HG03520 (cell line): ENCODE measurements around the gene CLEC17A.
"Not testable (repeated sequence)": the region's sequence is repeated elsewhere in the genome, so short reads cannot be mapped to it uniquely, and the experiment has no call there.

ENCODE experiments used
- ATAC-seq: cut with Tn5 transposase; IDR thresholded peaks from one replicate; pipeline ENCODE4 v1.9.1; 2021; ENCODE audit warnings: mild to moderate bottlenecking, moderate library complexity; ENCODE audit not compliant: unreplicated experiment

The CLEC17A gene

DNA sequence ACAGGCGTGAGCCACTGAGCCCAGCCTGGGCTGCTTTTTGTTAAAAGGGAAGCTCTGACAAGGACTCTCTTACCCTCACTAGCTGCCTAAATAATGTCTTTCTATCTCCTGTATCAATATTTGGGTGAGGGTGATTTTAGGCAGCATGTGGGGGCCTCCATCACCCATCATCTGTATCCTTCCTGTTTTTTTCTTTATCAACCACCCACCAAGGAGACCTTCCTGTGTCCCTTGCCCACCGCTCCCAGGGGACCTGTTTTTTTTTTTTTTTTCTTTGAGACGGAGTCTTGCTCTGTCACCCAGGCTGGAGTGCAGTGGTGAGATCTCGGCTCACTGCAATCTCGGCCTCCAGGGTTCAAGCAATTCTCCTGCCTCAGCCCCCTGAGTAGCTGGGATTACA lies 5.6 kb upstream of the CLEC17A start:
- ATAC-seq, result no peak

DNA sequence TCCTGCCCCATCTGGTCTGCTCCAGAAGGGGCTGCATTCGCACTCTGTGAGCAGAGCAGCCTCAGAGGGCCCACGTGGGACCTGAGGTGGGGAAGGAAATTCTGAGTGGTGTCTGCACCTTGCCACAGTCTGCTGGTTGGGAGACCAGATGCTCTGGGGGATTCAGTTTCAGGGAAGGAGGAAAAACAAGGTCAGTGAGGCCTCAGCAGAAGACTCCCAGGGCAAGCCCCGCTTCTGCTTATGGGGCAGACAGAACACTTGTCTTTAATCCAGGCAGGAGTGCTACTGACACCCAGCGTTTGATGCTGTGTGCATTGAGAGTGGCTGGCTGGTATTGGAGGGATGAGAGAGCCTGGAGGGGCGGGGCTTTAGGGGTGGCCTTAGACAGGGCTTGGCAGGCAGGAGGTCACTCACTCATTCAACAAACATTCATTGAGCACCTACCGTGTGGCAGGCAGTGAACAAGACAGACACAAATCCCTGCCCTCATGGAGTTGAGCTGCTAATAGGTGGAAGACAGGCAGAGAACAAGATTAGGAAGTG lies 4.9 kb upstream of the CLEC17A start:
- ATAC-seq, result no peak

DNA sequence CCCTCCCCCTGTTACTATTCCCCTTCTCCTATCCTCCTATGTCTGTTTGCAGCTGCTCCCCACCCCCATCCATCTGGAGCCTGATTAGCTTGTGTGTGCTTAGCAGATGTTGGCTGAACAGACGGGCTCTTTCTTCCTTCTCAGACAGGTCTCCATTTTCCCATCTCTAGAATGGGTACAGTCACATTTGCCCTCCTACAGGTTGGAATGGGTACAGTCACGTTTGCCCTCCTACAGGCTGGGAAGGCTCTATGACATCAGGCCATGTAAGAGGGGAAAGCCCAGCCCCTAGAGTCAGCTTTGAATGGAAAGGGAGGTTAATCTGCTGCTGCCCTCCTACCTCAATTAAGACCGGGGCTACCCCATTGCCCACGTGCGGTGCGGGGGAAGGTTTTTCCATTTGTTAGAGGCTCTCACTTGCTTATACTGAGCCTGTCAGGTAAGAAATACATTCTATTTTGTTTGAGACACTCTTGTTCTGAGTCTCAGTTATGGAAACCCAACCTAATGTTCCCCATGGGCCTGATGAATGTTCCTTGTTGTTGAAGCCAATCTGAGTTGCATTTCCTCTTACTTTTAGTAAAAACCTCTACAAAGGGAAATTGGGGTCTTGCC lies 2.2 kb upstream of the CLEC17A start:
- no peak for ATAC-seq

DNA sequence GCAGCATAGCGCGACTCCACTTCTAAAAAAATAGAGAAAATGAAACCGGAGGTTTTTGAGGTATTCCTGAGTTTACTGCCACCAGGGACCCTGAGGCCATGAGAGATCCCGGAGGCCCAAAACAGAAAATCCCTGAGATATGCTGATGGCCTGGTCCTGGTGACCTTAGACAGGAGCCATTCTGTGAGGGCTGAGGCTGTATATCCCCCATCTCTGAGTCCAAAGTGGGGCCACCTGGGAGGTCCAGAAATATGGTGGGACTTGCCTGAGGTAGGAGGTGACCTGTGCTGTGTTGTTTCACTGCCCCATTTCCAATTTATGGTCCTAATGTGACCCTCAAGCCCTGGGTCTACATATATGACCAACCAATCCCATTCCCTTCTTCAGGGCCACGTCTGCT lies 1.5 kb downstream of the CLEC17A start:
- ATAC-seq, result not testable (repeated sequence)

DNA sequence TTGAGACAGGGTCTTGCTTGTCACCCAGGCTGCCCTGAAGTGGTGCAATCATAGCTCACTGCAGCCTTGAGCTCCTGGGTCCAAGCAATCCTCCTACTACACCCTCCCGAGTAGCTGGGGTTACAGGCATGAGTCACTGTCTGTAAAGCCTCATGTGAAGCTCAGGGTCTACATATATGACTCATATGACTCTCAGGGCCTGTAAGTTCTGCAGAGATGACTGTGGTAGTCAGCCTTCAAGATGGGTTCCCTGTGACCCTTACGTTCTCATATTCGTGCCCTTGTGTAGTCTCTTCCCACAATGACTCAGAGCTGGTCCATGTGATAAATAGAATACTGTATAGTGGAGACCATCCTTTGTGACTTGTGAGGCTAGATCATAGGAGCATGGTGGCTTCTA lies 2.3 kb downstream of the CLEC17A start:
- ATAC-seq, result peak; percentile 65

DNA sequence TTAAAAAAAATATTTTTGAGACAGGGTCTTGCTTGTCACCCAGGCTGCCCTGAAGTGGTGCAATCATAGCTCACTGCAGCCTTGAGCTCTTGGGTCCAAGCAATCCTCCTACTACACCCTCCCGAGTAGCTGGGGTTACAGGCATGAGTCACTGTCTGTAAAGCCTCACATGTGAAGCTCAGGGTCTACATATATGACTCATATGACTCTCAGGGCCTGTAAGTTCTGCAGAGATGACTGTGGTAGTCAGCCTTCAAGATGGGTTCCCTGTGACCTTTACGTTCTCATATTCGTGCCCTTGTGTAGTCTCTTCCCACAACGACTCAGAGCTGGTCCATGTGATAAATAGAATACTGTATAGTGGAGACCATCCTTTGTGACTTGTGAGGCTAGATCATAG lies 6.5 kb downstream of the CLEC17A start:
- ATAC-seq, result not testable (repeated sequence)

DNA sequence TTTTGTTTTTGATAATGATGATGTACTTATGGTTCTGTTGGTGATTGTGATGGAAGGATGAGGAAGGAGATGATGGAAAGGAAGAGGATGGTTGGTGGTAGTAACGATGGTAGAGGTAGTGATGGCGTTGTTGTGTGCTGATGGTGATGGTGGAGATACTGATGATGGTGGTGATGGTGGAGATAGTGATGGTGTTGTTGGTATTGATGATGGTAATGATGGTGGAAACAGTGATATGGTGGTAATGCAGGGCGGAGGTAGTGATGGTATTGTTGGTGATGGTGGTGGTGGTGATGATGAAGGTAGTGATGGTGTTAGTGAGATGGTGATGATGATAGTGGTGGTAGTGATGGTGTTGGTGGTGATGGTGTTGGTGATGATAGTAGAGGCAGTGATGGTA lies 12.7 kb downstream of the CLEC17A start:
- ATAC-seq, result no peak

DNA sequence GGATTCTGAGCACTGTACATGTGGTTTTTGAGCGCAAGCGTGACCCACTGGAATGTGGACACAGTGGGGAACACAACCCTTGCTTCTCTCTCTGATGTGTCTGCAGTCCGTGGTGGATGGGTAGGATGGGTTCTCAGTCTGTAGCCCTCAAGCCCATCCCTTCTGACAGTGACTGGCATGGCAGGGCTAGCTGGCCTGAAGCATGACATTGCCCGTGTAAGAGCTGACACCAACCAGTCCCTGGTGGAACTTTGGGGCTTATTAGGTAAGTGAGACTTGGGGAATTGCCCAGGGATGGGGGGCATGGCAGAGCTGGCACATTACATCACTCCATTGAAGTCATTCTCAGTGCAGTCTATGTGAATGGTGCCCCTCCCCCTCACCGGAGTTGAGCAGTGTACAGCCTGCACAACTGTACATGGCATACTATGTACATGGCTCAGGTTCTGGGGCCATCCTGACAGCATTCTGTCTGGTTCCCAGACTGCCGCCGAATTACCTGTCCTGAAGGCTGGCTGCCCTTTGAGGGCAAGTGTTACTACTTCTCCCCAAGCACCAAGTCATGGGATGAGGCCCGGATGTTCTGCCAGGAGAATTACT lies 16.8 kb downstream of the CLEC17A start:
- no peak for ATAC-seq

DNA sequence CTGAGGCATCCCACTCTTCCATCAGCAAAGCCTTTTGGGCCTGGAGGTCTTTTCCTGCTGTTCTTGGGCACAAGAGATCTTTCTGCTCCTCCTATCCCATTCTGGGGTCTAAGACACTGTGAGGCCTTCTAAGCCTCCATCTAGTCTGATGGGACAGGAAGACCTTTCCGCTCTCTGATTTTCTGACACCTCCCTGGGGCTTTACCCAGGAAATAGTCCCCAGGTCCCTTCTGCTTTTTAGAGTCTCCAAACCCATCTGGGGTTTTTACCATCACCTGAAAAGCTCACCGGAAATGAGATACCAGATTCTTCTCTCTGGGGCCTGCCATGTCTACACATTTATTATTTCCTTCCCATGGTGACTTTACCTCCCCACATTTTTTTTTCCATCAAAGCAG lies 21.1 kb downstream of the CLEC17A start:
- ATAC-seq, result peak; percentile 64

DNA sequence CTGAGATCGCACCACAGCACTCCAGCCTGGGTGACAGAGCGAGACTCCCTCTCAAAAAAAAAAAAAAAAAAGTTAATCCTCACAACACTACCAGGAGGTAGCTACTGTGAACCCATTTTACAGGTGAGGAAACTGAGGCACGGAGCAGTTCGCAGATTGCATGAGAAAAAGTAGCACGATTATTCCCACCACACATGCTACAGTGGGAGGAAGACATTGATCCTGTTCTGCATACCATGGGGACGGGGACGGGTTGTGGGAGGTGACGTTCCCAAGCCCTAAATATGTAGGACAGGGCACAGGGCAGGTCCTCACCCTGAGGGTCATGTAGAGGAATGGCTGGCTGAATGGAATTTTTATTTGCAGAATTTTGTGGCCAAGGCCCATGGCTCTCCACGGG lies 23.7 kb downstream of the CLEC17A start:
- no peak for ATAC-seq

DNA sequence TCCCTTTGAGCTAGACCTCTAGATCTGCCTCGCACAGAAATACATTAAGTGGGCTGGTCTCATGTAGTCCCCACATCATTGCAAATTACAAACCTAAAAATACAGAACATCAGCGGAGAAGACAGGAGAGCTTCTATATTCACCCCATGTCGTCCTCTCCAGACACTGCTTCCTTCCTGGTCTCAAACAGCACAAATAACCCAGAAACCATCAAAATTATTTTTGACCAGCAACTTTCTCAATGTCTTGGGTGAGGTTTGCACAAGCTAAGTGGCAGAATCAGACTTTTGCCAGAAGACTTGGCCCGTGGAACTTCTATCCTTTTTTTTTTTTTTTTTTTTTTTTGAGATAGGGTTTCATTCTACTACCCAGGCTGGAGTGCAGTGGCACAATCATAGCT lies 28.2 kb downstream of the CLEC17A start:
- ATAC-seq, result no peak

DNA sequence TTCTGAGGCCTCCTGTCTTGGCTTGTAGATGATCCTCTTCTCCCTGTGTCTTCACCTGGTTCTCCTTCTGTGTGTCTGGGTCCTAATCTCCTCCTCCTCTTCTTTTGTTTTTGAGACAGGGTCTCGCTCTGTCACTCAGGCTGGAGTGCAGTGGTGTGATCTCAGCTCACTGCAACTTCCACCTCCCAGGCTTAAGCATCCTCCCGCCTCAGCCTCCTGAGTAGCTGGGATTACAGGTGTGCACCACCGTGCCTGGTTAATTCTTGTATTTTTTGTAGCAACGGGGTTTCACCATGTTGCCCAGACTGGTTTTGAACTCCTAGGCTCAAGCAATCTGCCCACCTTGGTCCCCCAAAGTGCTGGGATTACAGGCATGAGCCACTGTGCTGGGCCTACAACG lies 29.4 kb downstream of the CLEC17A start:
- not testable (repeated sequence) for ATAC-seq

DNA sequence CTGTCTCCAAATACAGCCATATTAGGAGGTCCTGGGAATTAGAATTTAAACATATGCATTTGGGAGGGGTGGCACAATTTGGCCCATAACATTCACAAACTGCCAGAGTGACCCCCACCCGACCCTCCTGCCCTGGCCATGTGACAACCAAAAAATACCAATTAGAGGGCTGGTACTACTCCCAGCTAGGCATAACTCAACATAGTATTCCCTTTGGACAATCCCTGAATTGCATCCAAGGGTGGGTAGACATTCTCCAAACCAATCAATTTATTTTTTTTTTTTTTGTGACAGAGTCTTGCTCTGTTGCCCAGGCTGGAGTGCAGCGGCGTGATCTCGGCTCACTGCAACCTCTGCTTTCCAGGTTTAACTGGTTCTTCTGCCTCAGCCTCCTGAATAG lies 29.8 kb downstream of the CLEC17A start:
- ATAC-seq, result no peak

DNA sequence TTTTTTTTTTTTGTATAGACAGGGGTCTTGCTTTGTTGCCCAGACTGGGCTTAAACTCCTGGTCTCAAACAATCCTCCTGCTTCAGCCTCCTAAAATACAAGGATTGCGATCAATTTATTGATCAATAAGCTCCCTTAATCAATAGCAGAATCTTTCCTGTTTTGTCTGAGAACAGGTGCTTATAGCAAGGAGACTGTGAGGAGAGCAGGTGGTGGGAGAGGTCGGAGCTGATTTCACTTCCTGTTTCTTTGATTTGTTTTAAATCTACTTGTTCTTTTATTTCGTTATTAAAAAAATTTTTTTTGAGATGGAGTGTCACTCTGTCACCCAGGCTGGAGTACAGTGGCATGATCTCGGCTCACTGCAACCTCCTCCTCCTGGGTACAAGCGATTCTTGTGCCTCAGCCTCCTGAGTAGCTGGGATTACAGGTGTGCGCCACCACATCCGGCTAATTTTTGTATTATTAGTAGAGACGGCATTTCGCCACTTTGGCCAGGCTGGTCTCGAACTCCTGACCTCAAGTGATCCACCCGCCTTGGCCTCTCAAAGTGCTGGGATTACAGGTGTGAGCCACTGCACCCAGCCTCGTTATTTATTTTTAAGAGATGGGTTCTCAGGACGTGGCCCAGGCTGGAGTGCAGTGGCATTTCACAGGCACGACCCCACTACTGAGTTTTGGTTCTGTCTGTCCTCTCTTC lies 30.7 kb downstream of the CLEC17A start:
- ATAC-seq, result not testable (repeated sequence)

DNA sequence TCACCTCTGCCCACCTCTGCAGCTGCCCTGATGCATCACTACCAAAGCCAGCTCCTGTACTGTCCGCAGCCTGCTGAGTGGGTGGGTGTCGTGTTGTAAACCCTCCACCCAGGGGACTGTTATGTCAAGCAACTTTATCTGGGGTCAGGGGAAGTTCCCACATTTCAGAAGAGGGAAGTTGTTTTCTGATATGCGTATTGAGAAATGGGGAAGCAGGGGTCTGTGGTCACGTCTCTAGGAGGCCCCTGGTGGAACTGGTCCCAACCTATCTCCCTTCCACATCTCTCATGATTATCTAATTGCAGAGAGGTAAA lies 31.2 kb downstream of the CLEC17A start:
- ATAC-seq, result no peak

DNA sequence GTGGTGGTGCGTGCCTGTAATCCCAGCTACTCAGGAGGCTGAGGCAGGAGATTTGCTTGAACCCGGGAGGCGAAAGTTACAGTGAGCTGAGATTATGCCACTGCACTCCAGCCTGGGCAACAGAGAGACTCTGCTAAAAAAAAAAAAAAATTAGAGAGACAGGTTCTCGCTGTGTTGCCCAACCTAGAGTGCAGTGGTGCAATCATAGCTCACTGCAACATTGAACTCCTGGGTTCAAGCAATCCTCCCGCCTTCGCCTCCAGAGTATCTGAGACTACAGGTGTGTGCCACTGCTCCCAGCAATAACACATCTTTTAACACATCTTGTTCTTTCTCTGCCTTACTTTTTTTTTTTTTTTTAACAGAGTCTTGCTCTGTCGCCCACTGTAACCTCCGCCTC lies 32.7 kb downstream of the CLEC17A start:
- ATAC-seq, result no peak

DNA sequence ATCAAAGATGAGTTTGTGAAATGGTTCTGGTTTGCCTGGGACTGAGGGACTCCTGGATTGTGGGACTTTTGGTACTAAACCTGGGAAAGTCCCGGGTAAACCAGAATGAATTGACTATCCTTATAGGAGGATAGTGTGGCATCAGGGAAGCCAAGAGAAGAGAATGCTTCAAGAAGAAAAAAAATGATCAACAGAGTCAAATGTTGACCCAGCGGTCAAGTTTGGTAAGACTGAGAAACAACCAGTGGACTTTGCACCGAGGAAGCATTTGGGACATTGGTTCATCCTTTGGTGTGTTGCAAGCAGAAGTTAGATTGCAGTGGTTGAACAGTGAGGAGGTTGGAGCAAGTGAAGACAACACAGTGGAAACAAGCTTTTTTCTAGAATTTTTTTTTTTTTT lies 33.5 kb downstream of the CLEC17A start:
- no peak for ATAC-seq

DNA sequence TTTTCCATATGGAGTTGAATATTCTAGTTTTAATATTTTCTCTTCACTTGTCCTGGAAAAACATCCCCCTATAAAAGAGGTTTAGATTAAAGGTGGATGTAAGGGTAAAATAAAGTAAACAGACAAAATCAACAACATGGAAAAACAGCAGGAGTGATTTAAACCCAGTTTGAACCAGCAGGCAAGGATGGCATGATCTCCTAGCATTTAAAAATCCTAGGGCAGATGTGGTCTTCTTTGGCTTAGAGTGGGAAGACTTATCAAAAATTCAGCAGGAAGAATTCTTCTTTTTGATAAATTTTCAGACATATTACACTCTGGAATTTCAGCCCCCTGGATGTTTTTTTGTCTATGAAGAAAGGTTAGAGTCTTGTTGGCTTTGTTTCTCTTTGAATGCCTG lies 36.5 kb downstream of the CLEC17A start:
- no peak for ATAC-seq

DNA sequence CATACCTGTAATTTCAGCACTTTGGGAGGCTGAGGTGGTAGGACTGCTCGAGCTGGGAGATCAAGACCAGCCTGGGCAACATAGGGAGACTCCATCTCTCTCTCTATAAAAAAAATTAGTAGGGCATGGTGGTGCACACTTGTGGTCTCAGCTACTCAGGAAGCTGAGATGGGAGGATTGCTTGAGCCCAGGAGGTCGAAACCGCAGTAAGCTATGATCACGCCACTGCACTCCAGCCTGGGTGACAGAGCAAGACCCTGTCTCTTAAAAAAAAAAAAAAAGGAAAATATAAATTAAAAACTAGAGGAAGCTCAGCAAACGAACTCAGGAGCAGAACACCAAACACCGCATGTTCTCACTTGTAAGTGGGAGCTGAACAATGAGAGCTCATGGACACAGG lies 41.6 kb downstream of the CLEC17A start:
- ATAC-seq, result not testable (repeated sequence)

DNA sequence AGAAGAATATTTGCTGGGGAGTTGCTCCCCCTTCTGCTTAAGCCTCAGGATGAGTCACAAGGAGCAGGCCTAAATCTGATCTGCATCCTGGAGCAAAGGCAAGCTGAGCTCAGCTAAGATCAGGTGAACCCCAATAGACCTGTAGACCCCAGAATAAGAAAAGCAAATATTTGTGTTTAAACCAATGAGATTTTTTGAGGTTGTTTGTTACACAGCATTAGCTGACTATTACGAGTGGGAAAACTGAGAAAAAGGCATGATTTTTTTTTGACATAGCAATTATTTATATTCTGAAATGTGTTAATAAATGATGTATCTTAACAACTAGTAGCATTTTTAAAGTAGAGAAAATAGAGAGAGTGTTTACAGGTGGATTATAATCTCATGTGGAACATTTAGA lies 46.7 kb downstream of the CLEC17A start:
- ATAC-seq, result no peak

DNA sequence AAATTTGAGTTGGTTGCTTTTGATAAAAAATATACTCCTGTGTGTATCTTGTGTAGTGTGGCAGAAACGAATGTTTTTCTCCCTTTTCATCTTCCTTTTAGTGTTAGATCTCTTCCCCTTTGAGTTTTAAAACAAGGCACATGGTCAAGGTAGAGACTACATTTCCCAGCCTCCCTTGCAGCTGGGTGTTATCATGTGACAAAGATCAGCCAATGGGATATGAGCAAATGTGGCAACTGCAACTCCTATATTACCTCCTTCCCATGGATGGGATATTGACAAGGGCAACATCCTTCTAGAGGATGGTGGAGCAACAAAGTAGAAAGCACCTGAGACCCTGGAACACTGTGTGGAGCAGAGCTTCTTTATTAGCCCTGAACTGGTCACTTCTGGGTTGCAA lies 49.4 kb downstream of the CLEC17A start:
- ATAC-seq, result no peak

DNA sequence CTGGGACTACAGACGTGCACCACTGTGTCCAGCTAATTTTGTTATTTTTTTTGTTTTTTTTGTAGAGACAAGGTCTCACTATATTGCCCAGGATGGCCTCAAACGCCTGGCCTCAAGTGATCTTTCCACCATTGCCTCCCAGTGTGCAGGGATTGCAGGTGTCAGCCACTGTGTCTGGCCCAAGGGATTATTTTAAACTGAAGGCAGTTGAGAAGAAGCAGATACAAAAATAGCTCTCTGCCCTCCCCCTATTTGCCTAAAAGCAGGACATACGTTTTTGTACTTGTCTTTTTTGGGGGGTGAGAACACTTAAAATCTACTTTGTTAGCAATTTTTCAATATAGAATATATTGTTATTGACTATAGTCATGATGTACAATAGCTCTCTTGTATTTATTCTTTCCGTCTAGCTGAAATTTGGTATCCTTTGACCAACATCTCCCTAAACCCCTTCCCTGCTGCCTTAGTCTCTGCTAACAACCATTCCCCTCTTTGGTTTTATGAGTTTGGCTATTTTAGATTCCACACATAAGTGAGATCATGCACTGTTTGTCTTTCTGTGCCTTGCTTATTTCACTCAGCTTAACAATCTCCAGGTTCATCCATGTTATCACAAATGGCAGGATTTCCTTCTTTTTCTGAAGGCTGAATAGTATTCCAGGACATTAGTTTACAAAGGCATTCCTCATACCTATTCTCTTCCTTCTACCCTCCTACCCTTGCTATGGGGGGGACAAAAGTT lies 56.8 kb downstream of the CLEC17A start:
- ATAC-seq, result no peak
